Cardiac fibroblast (primary cell): Measurements from ENCODE around the gene DPF3.

Experiments
- DNase-seq, 2 donors: peaks; one replicate each; pipeline versions ENCODE4 v3.0.0 to v3.0.0-alpha.2; 2010; ENCODE audit warnings: low read depth in 2 of 2
- H3K4me3 ChIP-seq, 2 donors: replicated peaks in 1 of 2; 1 replicate in 1 of 2; 2 replicates in 1 of 2; pipeline ENCODE4 v1.5.1; 2011; ENCODE audit warnings: low read depth in 2 of 2, low read length in 2 of 2, mild to moderate bottlenecking in 2 of 2, moderate library complexity in 1 of 2
- CTCF ChIP-seq: IDR thresholded peaks from one replicate; pipeline ENCODE4 v1.5.1; 2011; ENCODE audit warnings: low read depth, mild to moderate bottlenecking, low read length, inconsistent platforms

Gene DPF3

GRCh38 chr14:72731252-72732020, 162.5 kb downstream of the DPF3 start:
- no peak for DNase-seq
- H3K4me3 ChIP-seq, result no peak overlapping the region
- TF ChIP-seq CTCF, result no peak

GRCh38 chr14:72730468-72730867, 163.4 kb downstream of the DPF3 start:
- DNase-seq, result no peak

GRCh38 chr14:72726444-72726843, 167.5 kb downstream of the DPF3 start:
- TF ChIP-seq CTCF, result no peak
- DNase-seq, result peak in 1 of 2 donors; percentile 84

More at GRCh38 chr14:72730468-72730867, 163.4 kb downstream of the DPF3 start:
- H3K4me3 ChIP-seq, result no peak overlapping the region
- no peak for TF ChIP-seq CTCF

GRCh38 chr14:72723858-72724530, 169.9 kb downstream of the DPF3 start:
- TF ChIP-seq CTCF, result no peak
- peak; percentile 82 for DNase-seq

More at GRCh38 chr14:72726444-72726843, 167.5 kb downstream of the DPF3 start:
- H3K4me3 ChIP-seq, result no peak overlapping the region

GRCh38 chr14:72722201-72722785, 171.6 kb downstream of the DPF3 start:
- no peak overlapping the region for H3K4me3 ChIP-seq
- TF ChIP-seq CTCF, result no peak
- DNase-seq, result no peak

More at GRCh38 chr14:72723858-72724530, 169.9 kb downstream of the DPF3 start:
- no peak overlapping the region for H3K4me3 ChIP-seq

- DNase-seq, result no peak
- H3K4me3 ChIP-seq, result no peak overlapping the region
- no peak for TF ChIP-seq CTCF
These were observed 172.8 kb downstream of the DPF3 start for GRCh38 chr14:72721083-72721482.
